K562 (cell line): ENCODE data around the gene CCDC124. TPM values are rescaled to one million over a fixed set of nuclear protein-coding genes. Genes with fewer than 3 reads are reported as not detected.

Experiments used
- CHD2 ChIP-seq: IDR thresholded peaks from 2 replicates; pipeline ENCODE4 v1.6.1; 2011; ENCODE audit warnings: low read depth, low read length
- FOXK1 ChIP-seq: sonication (generic); formaldehyde crosslinking; IDR thresholded peaks from 2 replicates; pipeline ENCODE4 v1.8.0; 2022; ENCODE audit warnings: missing genetic modification reagents, mild to moderate bottlenecking, borderline replicate concordance
- GTF2A2 ChIP-seq: IDR thresholded peaks from 2 replicates; pipeline ENCODE4 v1.6.1; 2016; ENCODE audit warnings: mild to moderate bottlenecking, missing genetic modification characterization, missing compliant biosample characterization
- NFATC3 ChIP-seq: fragments of 450-650 bp; IDR thresholded peaks from 2 replicates; pipeline ENCODE4 v1.6.1; 2017; ENCODE audit warnings: mild to moderate bottlenecking
- NFRKB ChIP-seq: fragments of 450-650 bp; IDR thresholded peaks from 2 replicates; pipeline ENCODE4 v1.6.1; 2016; ENCODE audit warnings: low read depth
- OTX1 ChIP-seq: fragments of 450-650 bp; formaldehyde crosslinking; IDR thresholded peaks from 2 replicates; pipeline ENCODE4 v1.4.0; 2022; ENCODE audit warnings: mild to moderate bottlenecking
- PHTF2 ChIP-seq: fragments of 250-450 bp; sonication (Bioruptor Pico); IDR thresholded peaks from 2 replicates; pipeline ENCODE4 v1.5.0; 2021; ENCODE audit warnings: mild to moderate bottlenecking
- RBM25 ChIP-seq: fragments of 200-400 bp; formaldehyde crosslinking; IDR thresholded peaks from 2 replicates; pipeline ENCODE4 v1.6.1; 2018; ENCODE audit warnings: low read length, low read depth, moderate library complexity; ENCODE audit not compliant: severe bottlenecking
- RFX7 ChIP-seq: fragments of 250-450 bp; sonication (Bioruptor Pico); IDR thresholded peaks from 2 replicates; pipeline ENCODE4 v1.5.1; 2021; ENCODE audit warnings: mild to moderate bottlenecking
- SMARCA4 ChIP-seq: fragments of 450-650 bp; IDR thresholded peaks from 2 replicates; pipeline ENCODE4 v1.6.1; 2016
- SREBF2 ChIP-seq: sonication (generic); formaldehyde crosslinking; IDR thresholded peaks from 2 replicates; pipeline ENCODE4 v1.4.0; 2020; ENCODE audit warnings: mild to moderate bottlenecking, missing genetic modification reagents
- TARDBP ChIP-seq: fragments of 450-650 bp; IDR thresholded peaks from 2 replicates; pipeline ENCODE4 v1.6.1; 2016
- TCF7 ChIP-seq: sonication (generic); IDR thresholded peaks from 2 replicates; pipeline ENCODE4 v1.6.1; 2016; ENCODE audit warnings: antibody characterized with exemption, borderline replicate concordance
- TCF7L2 ChIP-seq: fragments of 150-350 bp; IDR thresholded peaks from 2 replicates; pipeline ENCODE4 v1.6.1; 2016; ENCODE audit warnings: low read depth, mild to moderate bottlenecking, low read length, moderate library complexity
- TCFL5 ChIP-seq: fragments of 250-450 bp; sonication (Bioruptor Pico); conservative IDR thresholded peaks from 2 replicates; pipeline ENCODE4 v1.6.1; 2021; ENCODE audit warnings: mild to moderate bottlenecking, moderate library complexity, matching md5 sums
- TFAM ChIP-seq: fragments of 250-450 bp; sonication (Bioruptor Pico); conservative IDR thresholded peaks from 2 replicates; pipeline ENCODE4 v1.5.0; 2021; ENCODE audit warnings: mild to moderate bottlenecking, moderate library complexity
- XRCC5 ChIP-seq: fragments of 200-400 bp; formaldehyde crosslinking; IDR thresholded peaks from 2 replicates; pipeline ENCODE4 v1.6.1; 2017; ENCODE audit warnings: low read depth, mild to moderate bottlenecking, low read length
- ZNF165 ChIP-seq: fragments of 250-450 bp; sonication (Bioruptor Pico); IDR thresholded peaks from 2 replicates; pipeline ENCODE4 v1.4.0; 2020; ENCODE audit warnings: borderline replicate concordance
- ZNF274 ChIP-seq: IDR thresholded peaks from 2 replicates; pipeline ENCODE4 v1.6.1; 2011; ENCODE audit warnings: low read depth, mild to moderate bottlenecking, low read length, moderate library complexity, borderline replicate concordance
- ZNF830 ChIP-seq: fragments of 250-450 bp; sonication (Bioruptor Pico); IDR thresholded peaks from 2 replicates; pipeline ENCODE4 v1.5.0; 2021; ENCODE audit warnings: mild to moderate bottlenecking
- polyA plus RNA-seq, 8 experiments: library from polyadenylated mRNA; depleted of rRNA in 4 of 8; stranded (reverse) in 5 of 8; unstranded in 3 of 8; fragments of >200 nt; fragmentation: Nextera tagmentation in 2 of 8; fragmentation: Illumina TruSeq in 1 of 8; extraction: Ambion mirVana in 2 of 8; extraction: Trizol in 1 of 8; gene quantifications; 2 replicates each; pipeline versions ENCODE4 v1.2.1 to v1.2.3, GENCODE V29; 2011 to 2014; ENCODE audit warnings: inconsistent platforms in 1 of 8, missing spikeins in 1 of 8
- total RNA-seq, 7 experiments: library from RNA; depleted of rRNA in 6 of 7; stranded (reverse); fragments of >200 nt in 6 of 7; fragmentation: Illumina TruSeq in 2 of 7; extraction: Trizol in 2 of 7; gene quantifications; 2 replicates each; pipeline versions ENCODE4 v1.2.1 to v1.2.3, GENCODE V29; 2011 to 2021; ENCODE audit warnings: low replicate concordance in 1 of 7
- TF ChIP-seq, protein P1 (sequence below): fragments of 250-450 bp; sonication (Bioruptor Pico); IDR thresholded peaks from 2 replicates; pipeline ENCODE4 v1.8.0; 2022; ENCODE audit warnings: inconsistent platforms
- TF ChIP-seq, protein P2 (sequence below): IDR thresholded peaks from 2 replicates; pipeline ENCODE4 v1.6.1; 2011; ENCODE audit warnings: borderline replicate concordance, low read depth, mild to moderate bottlenecking, moderate library complexity, low read length; ENCODE audit not compliant: insufficient read depth, poor library complexity, severe bottlenecking
- TF ChIP-seq, protein P3 (sequence below): sonication (generic); formaldehyde crosslinking; IDR thresholded peaks from 2 replicates; pipeline ENCODE4 v1.8.1; 2023; ENCODE audit warnings: mild to moderate bottlenecking, missing genetic modification reagents
- TF ChIP-seq, protein P4 (sequence below): sonication (generic); formaldehyde crosslinking; IDR thresholded peaks from 2 replicates; pipeline ENCODE4 v1.8.0; 2022; ENCODE audit warnings: mild to moderate bottlenecking, missing genetic modification reagents

CCDC124 gene
- total and polyA plus RNA-seq, 9 of the 15 experiments (the other 6 are each of a cell fraction or from before 2014, with no cell fraction given), result 5.8 to 234 (median 40.1) TPM

DNA sequence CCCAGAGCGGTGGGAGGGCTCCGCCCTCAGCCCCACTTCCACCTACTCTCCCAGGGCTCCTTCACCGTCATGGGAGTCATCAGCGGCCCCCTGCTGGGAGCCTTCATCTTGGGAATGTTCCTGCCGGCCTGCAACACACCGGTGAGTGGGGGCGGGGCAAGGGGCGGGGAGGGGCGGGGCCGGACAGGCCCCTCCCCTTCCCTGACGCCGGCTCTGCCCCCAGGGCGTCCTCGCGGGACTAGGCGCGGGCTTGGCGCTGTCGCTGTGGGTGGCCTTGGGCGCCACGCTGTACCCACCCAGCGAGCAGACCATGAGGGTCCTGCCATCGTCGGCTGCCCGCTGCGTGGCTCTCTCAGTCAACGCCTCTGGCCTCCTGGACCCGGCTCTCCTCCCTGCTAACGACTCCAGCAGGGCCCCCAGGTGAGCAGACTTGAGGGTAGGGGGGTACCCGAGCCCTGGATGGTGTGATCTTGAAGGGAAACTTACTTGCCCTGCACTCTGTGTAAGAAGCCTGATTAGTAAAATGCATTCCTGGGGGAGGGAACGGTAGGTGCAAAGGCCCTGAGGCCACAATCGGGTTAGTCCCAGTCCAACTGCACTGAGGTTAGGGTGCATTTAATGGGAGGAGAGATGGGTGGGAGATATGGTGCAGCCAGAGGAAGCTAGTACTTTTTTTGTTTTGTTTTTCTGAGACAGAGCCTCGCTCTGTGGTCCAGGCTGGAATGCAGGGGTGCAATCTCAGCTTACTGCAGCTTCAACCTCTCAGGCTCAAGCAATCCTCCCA lies 49.0 kb upstream of the CCDC124 start (continued):
- TF ChIP-seq, protein P1, sequence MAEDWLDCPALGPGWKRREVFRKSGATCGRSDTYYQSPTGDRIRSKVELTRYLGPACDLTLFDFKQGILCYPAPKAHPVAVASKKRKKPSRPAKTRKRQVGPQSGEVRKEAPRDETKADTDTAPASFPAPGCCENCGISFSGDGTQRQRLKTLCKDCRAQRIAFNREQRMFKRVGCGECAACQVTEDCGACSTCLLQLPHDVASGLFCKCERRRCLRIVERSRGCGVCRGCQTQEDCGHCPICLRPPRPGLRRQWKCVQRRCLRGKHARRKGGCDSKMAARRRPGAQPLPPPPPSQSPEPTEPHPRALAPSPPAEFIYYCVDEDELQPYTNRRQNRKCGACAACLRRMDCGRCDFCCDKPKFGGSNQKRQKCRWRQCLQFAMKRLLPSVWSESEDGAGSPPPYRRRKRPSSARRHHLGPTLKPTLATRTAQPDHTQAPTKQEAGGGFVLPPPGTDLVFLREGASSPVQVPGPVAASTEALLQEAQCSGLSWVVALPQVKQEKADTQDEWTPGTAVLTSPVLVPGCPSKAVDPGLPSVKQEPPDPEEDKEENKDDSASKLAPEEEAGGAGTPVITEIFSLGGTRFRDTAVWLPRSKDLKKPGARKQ (CRISPR knock-in tag), result no peak
- peak; percentile 90 for TF ChIP-seq RBM25
- TF ChIP-seq ZNF830 (CRISPR knock-in tag), result no peak
- no peak for TF ChIP-seq XRCC5
- TF ChIP-seq OTX1 (CRISPR knock-in tag), result no peak
- no peak for TF ChIP-seq GTF2A2 (tag)
- no peak for TF ChIP-seq ZNF274
- TF ChIP-seq TCF7L2, result no peak
- TF ChIP-seq CHD2, result peak; percentile 90
- no peak for TF ChIP-seq ZNF165 (CRISPR knock-in tag)
- TF ChIP-seq TFAM, result no peak
- TF ChIP-seq, protein P2, sequence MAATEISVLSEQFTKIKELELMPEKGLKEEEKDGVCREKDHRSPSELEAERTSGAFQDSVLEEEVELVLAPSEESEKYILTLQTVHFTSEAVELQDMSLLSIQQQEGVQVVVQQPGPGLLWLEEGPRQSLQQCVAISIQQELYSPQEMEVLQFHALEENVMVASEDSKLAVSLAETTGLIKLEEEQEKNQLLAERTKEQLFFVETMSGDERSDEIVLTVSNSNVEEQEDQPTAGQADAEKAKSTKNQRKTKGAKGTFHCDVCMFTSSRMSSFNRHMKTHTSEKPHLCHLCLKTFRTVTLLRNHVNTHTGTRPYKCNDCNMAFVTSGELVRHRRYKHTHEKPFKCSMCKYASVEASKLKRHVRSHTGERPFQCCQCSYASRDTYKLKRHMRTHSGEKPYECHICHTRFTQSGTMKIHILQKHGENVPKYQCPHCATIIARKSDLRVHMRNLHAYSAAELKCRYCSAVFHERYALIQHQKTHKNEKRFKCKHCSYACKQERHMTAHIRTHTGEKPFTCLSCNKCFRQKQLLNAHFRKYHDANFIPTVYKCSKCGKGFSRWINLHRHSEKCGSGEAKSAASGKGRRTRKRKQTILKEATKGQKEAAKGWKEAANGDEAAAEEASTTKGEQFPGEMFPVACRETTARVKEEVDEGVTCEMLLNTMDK, result peak; percentile 11
- TF ChIP-seq, protein P3, sequence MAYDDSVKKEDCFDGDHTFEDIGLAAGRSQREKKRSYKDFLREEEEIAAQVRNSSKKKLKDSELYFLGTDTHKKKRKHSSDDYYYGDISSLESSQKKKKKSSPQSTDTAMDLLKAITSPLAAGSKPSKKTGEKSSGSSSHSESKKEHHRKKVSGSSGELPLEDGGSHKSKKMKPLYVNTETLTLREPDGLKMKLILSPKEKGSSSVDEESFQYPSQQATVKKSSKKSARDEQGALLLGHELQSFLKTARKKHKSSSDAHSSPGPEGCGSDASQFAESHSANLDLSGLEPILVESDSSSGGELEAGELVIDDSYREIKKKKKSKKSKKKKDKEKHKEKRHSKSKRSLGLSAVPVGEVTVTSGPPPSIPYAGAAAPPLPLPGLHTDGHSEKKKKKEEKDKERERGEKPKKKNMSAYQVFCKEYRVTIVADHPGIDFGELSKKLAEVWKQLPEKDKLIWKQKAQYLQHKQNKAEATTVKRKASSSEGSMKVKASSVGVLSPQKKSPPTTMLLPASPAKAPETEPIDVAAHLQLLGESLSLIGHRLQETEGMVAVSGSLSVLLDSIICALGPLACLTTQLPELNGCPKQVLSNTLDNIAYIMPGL (CRISPR knock-in tag), result no peak
- TF ChIP-seq PHTF2, result no peak
- no peak for TF ChIP-seq TARDBP
- TF ChIP-seq FOXK1, result no peak
- TF ChIP-seq RFX7 (CRISPR knock-in tag), result no peak
- TF ChIP-seq TCFL5, result no peak
- TF ChIP-seq SMARCA4, result no peak
- no peak for TF ChIP-seq NFATC3
- TF ChIP-seq TCF7, result no peak
- TF ChIP-seq, protein P4, sequence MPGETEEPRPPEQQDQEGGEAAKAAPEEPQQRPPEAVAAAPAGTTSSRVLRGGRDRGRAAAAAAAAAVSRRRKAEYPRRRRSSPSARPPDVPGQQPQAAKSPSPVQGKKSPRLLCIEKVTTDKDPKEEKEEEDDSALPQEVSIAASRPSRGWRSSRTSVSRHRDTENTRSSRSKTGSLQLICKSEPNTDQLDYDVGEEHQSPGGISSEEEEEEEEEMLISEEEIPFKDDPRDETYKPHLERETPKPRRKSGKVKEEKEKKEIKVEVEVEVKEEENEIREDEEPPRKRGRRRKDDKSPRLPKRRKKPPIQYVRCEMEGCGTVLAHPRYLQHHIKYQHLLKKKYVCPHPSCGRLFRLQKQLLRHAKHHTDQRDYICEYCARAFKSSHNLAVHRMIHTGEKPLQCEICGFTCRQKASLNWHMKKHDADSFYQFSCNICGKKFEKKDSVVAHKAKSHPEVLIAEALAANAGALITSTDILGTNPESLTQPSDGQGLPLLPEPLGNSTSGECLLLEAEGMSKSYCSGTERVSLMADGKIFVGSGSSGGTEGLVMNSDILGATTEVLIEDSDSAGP, result no peak
- TF ChIP-seq SREBF2, result no peak
- no peak for TF ChIP-seq NFRKB
